VCaP (cell line): ENCODE measurements around the gene ROBO2.

Source experiments
- H3K27ac ChIP-seq: fragments of 450-650 bp; 2 replicates; pipeline ENCODE4 v1.5.1; 2017
- TF ChIP-seq, protein P1 (sequence below): fragments of 450-650 bp; conservative IDR thresholded peaks from 2 replicates; pipeline ENCODE4 v1.5.1; 2017; ENCODE audit warnings: mild to moderate bottlenecking, moderate library complexity

ROBO2 gene

GRCh38 chr3:77142578-77142977 is 102.7 kb downstream of the ROBO2 start:
- H3K27ac ChIP-seq: no peak overlapping the region
- TF ChIP-seq, protein P1, sequence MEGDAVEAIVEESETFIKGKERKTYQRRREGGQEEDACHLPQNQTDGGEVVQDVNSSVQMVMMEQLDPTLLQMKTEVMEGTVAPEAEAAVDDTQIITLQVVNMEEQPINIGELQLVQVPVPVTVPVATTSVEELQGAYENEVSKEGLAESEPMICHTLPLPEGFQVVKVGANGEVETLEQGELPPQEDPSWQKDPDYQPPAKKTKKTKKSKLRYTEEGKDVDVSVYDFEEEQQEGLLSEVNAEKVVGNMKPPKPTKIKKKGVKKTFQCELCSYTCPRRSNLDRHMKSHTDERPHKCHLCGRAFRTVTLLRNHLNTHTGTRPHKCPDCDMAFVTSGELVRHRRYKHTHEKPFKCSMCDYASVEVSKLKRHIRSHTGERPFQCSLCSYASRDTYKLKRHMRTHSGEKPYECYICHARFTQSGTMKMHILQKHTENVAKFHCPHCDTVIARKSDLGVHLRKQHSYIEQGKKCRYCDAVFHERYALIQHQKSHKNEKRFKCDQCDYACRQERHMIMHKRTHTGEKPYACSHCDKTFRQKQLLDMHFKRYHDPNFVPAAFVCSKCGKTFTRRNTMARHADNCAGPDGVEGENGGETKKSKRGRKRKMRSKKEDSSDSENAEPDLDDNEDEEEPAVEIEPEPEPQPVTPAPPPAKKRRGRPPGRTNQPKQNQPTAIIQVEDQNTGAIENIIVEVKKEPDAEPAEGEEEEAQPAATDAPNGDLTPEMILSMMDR: no peak

GRCh38 chr3:77146004-77146403 is 106.1 kb downstream of the ROBO2 start:
- TF ChIP-seq, protein P1: no peak
- no peak overlapping the region for H3K27ac ChIP-seq

DNA sequence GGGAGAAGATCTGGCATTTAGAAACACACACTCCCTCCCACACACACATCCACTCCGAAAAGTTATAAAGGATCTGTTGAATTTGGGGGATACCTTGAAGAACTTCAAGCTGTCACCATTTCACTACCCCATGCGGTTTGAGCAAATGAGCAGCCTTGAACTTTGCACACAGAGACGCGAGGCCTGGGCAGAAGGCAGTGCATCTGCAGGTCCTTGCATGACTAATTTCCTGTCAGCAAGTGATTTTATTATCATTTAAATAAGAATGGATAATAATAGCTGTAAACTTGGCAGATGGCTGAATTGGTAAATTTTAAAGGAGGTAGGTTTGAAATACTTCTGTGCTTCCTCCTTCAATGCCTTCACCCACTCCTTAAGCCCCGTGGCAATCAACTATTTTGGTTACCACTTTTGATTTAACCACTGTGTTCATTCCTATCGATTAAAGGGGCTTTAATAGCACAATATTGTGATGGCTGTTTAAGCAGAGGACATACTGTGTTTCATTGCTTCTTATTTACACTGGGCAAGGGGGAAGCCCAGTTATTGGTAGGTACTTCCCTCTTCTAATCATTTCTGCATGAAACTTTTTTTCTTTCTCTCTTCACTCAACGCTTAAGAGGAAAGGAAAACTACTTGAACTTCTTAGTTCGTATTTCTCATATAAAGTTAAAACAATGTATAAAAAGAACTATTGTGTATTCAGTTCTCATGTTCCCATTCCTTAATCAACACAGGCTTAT is 108.1 kb downstream of the ROBO2 start:
- TF ChIP-seq, protein P1: no peak
- H3K27ac ChIP-seq: no peak overlapping the region

DNA sequence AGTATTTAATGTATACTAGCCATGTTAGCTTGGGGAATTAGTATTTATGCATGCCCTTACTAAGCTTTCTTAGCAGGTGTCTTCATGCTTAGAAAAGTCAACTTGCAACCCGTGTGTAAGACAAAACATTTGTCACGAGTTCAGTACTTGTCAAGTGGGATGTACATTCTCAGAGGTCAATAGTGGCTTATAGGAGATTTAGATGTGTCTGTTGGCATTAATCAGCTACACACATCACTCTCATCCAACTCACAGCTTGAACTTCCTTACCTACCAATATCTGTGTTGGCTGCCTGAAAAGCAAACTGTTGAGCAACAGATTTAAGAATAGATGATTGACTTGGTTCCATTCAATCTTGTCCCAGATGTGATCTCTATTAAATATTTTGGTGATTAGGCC is 109.5 kb downstream of the ROBO2 start:
- no peak overlapping the region for H3K27ac ChIP-seq
- TF ChIP-seq, protein P1: no peak

- no peak overlapping the region for H3K27ac ChIP-seq
- TF ChIP-seq, protein P1: no peak
These were observed 110.1 kb downstream of the ROBO2 start for GRCh38 chr3:77150028-77150427.

- H3K27ac ChIP-seq: no peak overlapping the region
These were observed 110.9 kb downstream of the ROBO2 start for GRCh38 chr3:77150759-77151158.

DNA sequence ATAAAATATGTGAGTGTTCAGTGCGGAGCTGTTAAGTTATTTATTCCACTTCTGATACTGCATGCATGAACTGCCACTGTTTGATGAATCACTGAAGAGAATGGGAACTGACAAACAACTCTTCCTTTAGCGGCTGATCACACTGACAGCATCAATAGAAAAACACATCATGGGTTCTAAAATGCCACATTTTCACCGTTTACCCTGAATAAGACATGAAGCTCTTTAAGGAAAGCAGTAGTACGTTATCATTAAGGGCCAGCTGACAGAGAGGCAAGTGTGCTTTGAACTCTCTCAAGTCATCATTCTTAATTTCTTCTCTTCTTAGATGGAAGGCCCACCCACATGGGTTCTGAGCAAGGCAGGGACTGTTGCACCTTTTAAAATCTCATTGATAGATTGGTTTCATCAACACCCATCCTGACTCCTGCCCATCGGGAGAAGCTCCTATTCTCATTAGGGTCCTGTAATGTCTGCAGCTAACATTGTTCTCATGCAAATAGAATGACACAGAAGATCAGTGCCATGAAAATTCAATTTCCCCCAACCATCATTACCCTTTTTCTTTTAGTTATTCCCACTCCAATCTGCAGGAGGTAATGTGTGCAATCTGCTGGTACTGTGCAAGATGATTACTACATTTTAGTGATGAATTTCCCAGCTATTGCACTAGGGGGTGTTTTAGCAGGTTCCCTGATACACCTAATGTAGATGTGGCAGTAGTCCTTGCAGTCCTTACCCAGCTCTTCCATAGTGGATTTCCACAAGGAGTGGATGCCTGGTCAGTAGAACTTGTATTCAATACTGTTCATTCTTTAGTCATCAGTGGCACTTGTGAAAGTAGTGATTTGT is 119.1 kb downstream of the ROBO2 start:
- TF ChIP-seq, protein P1: peak; percentile 18; the same call in 1 of the 2 replicates
- H3K27ac ChIP-seq: no peak overlapping the region

More at GRCh38 chr3:77150759-77151158, 110.9 kb downstream of the ROBO2 start:
- TF ChIP-seq, protein P1: no peak
